Thyroid gland (tissue), 4 donors: ENCODE data around the gene KIF1C.

Experiments
- POLR2A ChIP-seq, 2 donors: fragments of 450-650 bp; IDR thresholded peaks; one replicate each; pipeline ENCODE4 v1.6.1; 2017; ENCODE audit warnings: antibody characterized with exemption in 2 of 2, mild to moderate bottlenecking in 2 of 2, moderate library complexity in 1 of 2
- TF ChIP-seq, protein P1 (sequence below), 6 experiments: fragments of 200-600 bp in 3 of 6; fragments of 450-650 bp in 3 of 6; sonication (generic) in 3 of 6; IDR thresholded peaks; one replicate each; pipeline ENCODE4 v1.5.1; 2016 to 2019; ENCODE audit warnings: antibody characterized with exemption in 6 of 6, mild to moderate bottlenecking in 2 of 6, inconsistent platforms in 1 of 6, moderate library complexity in 1 of 6

DNA sequence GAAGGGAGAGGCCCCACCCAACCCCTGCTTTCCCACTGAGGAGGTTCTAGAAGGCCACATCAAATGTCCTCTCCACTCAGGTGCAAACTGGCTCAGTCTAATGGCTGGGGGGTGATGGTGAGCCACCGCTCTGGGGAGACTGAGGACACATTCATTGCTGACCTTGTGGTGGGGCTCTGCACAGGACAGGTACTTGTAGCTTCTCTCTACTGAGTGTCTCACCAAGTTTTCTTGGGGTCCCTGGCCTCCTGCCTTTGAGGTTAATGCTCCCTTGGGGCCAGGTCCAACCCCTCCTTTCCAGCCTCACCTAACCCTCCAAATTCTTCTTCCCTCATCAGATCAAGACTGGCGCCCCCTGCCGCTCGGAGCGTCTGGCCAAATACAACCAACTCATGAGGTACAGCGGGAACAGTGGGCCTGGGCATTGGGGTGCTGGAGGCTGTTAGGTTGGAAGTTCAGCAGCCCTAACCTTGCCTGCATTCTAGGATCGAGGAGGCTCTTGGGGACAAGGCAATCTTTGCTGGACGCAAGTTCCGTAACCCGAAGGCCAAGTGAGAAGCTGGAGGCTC lies 41.2 kb upstream of the KIF1C start:
- TF ChIP-seq, protein P1, sequence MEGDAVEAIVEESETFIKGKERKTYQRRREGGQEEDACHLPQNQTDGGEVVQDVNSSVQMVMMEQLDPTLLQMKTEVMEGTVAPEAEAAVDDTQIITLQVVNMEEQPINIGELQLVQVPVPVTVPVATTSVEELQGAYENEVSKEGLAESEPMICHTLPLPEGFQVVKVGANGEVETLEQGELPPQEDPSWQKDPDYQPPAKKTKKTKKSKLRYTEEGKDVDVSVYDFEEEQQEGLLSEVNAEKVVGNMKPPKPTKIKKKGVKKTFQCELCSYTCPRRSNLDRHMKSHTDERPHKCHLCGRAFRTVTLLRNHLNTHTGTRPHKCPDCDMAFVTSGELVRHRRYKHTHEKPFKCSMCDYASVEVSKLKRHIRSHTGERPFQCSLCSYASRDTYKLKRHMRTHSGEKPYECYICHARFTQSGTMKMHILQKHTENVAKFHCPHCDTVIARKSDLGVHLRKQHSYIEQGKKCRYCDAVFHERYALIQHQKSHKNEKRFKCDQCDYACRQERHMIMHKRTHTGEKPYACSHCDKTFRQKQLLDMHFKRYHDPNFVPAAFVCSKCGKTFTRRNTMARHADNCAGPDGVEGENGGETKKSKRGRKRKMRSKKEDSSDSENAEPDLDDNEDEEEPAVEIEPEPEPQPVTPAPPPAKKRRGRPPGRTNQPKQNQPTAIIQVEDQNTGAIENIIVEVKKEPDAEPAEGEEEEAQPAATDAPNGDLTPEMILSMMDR (IDR thresholded peaks at IDR 0.05): peak in 1 of 6 experiments; percentile 11
- TF ChIP-seq POLR2A (IDR thresholded peaks at IDR 0.05): no peak
